ENCODE results near the gene CD300LB.
"Not testable (repeated sequence)": the region's sequence is repeated elsewhere in the genome, so short reads cannot be mapped to it uniquely, and the experiment has no call there.

Gene CD300LB

DNA sequence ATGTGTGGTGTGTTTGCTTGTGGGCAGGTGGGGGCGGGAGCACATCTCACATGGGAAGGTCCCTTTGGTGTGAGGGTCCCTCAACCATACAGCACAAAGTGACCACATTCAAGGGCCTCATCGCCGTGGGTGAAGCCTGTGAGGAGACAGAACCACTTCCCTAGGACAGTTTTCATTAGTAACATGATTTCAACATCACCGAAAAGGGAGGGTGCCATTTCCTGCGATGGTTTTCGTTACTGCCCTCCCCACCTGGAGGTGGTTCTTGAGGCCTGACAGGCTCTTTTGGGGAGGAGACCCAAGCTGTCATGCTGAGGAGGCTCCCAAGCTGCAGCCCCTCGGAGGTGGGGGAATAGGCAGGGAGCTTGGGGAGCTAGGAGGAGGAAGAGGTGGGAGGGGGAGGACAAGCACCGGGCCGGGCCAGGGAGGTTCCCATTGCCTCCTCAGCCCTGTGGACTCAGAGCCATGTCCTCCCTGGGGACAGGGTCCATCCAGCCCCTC, 9.5 kb downstream of the CD300LB start:
- DNase-seq (ENCODE audit: low read depth in 2 of 2), result no peak
- TF ChIP-seq CTCF (IDR thresholded peaks at IDR 0.05; ENCODE audit: low read depth, low read length), result no peak
- H3K4me3 ChIP-seq (replicated peaks in 1 of 2; ENCODE audit: low read depth in 2 of 2, low read length in 2 of 2), result no peak overlapping the region

DNA sequence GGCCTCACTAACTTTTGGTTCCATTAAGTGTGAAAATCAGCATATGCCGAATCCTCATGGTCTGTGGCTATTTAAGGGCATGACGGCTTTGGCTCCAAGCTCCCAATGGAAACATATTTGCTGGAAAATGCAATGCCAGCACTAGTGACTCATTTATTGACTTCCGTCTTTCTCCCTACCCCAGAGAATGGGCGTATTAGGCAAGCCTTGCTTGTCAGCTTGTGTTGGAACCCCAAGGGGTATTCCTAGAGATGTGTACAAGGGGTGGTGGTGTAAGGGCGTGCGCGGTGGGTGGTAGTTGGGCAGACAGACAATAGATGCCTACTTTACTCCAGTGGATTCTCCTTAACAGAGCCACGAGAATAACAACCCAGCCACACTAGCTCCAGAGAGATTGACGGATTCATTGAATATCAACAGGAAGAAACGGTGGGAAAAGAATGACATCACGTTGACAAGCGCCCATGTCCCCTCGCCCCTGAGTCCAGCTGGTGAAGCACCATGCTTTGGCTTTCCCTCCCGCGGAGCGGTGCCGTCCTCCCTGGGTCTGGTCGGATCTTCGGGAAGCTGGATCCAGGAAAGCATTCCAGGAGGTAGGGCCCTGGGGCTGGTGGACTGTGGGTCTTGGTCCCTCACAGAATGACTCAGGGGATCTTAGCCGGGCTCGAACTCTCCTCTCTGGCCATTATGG, 10.3 kb downstream of the CD300LB start:
- DNase-seq (ENCODE audit: low read depth in 2 of 2), result no peak
- no peak for TF ChIP-seq CTCF (IDR thresholded peaks at IDR 0.05; ENCODE audit: low read depth, low read length)
- no peak overlapping the region for H3K4me3 ChIP-seq (replicated peaks in 1 of 2; ENCODE audit: low read depth in 2 of 2, low read length in 2 of 2)

DNA sequence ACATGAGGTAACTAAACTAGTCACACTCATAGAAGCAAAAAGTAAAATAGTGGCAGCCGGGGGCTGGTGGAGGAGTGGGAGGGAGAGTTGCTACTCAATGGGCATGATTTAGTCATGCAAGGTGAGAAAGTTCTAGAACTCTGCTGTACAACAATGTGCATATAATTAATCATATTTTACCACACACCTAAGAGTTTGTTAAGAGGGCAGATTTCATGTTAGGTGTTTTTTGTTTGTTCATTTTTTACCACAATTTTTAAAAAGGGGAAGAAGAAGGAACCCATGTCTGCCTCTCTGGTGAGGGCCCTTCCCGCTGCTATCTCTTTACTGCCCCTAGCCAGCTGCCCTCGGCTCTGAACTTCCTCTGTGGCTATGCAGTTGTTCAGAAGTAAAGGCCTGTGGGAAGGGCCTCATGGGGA, 11.2 kb downstream of the CD300LB start:
- no peak for TF ChIP-seq CTCF (IDR thresholded peaks at IDR 0.05; ENCODE audit: low read depth, low read length)
- no peak overlapping the region for H3K4me3 ChIP-seq (replicated peaks in 1 of 2; ENCODE audit: low read depth in 2 of 2, low read length in 2 of 2)
- DNase-seq (ENCODE audit: low read depth in 2 of 2), result no peak

DNA sequence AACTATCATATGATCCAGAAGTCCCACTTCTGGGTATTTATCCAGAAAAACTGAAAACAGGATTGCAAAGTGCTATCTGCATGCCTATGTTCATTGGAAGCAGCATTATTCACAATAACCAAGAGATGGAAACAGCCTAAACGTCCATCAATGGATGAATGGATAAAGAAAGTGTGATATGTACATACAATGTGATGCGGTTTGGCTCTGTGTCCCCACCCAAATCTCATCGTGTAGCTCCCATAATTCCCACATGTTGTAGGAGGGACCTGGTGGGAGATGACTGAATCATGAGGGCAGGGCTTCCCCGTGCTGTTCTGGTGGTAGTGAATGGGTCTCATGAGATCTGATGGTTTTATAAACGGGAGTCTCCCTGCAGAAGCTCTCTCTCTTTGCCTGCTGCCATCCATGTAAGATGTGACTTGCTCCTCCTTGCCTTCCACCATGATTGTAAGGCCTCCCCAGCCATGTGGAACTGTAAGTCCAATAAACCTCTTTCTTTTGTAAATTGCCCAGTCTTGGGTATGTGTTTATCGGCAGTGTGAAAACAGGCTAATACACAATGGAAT, 12.8 kb downstream of the CD300LB start:
- not testable (repeated sequence) for H3K4me3 ChIP-seq (replicated peaks in 1 of 2; ENCODE audit: low read depth in 2 of 2, low read length in 2 of 2); DNase-seq (ENCODE audit: low read depth in 2 of 2)

DNA sequence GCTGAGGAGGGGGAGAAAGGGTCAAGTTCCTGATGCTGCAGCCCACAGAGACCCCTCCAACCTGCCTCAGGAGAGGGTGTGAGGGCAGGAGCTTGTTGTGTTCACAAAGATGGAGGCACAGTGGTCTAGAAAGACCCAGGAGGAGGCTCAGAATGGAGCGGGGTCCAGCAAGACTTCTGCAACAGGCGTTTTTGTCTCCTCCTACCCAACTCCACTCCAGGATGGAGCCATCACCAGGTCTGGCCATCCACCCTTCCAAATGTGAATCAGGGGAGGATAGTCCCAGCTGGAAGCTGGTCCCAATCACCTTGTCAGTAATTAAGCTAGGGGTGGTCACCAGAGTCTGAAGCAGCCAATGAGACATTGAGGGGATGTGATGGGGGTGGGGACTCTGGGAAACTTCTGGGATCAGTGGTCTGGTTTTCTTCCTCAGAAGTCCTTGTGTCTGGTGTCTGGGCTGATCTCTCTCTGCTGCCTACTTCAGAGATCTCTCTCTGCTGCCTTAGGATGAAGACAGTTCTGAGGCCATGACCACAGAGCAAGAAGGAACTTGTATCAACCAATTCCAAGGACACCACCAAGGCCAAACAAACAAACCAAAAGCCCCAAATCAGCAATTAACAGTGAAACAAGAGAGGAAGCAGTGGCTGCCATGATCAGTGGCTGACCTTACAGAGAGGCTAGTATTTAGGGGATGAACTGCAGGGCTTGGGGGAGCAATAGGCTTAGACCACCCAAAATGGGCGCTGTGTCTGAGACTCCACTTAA, 14.5 kb downstream of the CD300LB start:
- DNase-seq (ENCODE audit: low read depth in 2 of 2), result no peak
- TF ChIP-seq CTCF (IDR thresholded peaks at IDR 0.05; ENCODE audit: low read depth, low read length), result no peak
- no peak overlapping the region for H3K4me3 ChIP-seq (replicated peaks in 1 of 2; ENCODE audit: low read depth in 2 of 2, low read length in 2 of 2)

GRCh38 chr17:74515941-74516340, 15.3 kb downstream of the CD300LB start:
- DNase-seq (ENCODE audit: low read depth in 2 of 2), result no peak
- no peak overlapping the region for H3K4me3 ChIP-seq (replicated peaks in 1 of 2; ENCODE audit: low read depth in 2 of 2, low read length in 2 of 2)
- no peak for TF ChIP-seq CTCF (IDR thresholded peaks at IDR 0.05; ENCODE audit: low read depth, low read length)
